Hepatocyte (in vitro differentiated cells): ENCODE results near the gene PCSK6. TPM values are rescaled to one million over a fixed set of nuclear protein-coding genes. Genes with fewer than 3 reads are reported as not detected.

Experiments
- DNase-seq: peaks from one replicate; pipeline ENCODE4 v3.0.0-alpha.2; 2016; ENCODE audit warnings: low spot score
- H2AFZ ChIP-seq: fragments of 200-600 bp; sonication (generic); 2 replicates; pipeline ENCODE4 v1.6.0; 2016; ENCODE audit warnings: antibody characterized with exemption, mild to moderate bottlenecking
- H3K27ac ChIP-seq: fragments of 200-600 bp; sonication (generic); 2 replicates; pipeline ENCODE4 v1.5.1; 2016; ENCODE audit warnings: mild to moderate bottlenecking
- H3K27me3 ChIP-seq: fragments of 200-600 bp; sonication (generic); 2 replicates; pipeline ENCODE4 v1.6.1; 2016
- H3K36me3 ChIP-seq: fragments of 200-600 bp; sonication (generic); replicated peaks from 2 replicates; pipeline ENCODE4 v1.5.1; 2016; ENCODE audit warnings: low read depth; ENCODE audit not compliant: insufficient read depth
- H3K4me1 ChIP-seq: fragments of 200-600 bp; sonication (generic); 2 replicates; pipeline ENCODE4 v1.5.1; 2016; ENCODE audit warnings: mild to moderate bottlenecking, moderate library complexity; ENCODE audit not compliant: insufficient read depth
- H3K4me2 ChIP-seq: fragments of 200-600 bp; sonication (generic); 2 replicates; pipeline ENCODE4 v1.6.0; 2016
- H3K4me3 ChIP-seq: fragments of 200-600 bp; sonication (generic); 2 replicates; pipeline ENCODE4 v1.5.1; 2016; ENCODE audit warnings: mild to moderate bottlenecking
- H3K79me2 ChIP-seq: fragments of 200-600 bp; sonication (generic); 2 replicates; pipeline ENCODE4 v1.6.0; 2017; ENCODE audit warnings: mild to moderate bottlenecking
- H3K9me2 ChIP-seq: fragments of 200-600 bp; sonication (generic); replicated peaks from 2 replicates; pipeline ENCODE4 v1.6.0; 2017; ENCODE audit warnings: mild to moderate bottlenecking; ENCODE audit not compliant: insufficient read depth
- H3K9me3 ChIP-seq: fragments of 200-600 bp; sonication (generic); 2 replicates; pipeline ENCODE4 v1.5.1; 2016; ENCODE audit warnings: low read depth, mild to moderate bottlenecking
- H4K20me1 ChIP-seq: fragments of 200-600 bp; sonication (generic); 2 replicates; pipeline ENCODE4 v1.6.0; 2016; ENCODE audit warnings: mild to moderate bottlenecking; ENCODE audit not compliant: insufficient read depth, poor library complexity, severe bottlenecking
- EZH2 ChIP-seq: fragments of 200-600 bp; sonication (generic); IDR thresholded peaks from 2 replicates; pipeline ENCODE4 v1.6.1; 2016; ENCODE audit warnings: antibody characterized with exemption, mild to moderate bottlenecking, borderline replicate concordance
- EZH2phosphoT487 ChIP-seq: fragments of 200-600 bp; sonication (generic); IDR thresholded peaks from one replicate; pipeline ENCODE4 v1.6.1; 2018; ENCODE audit warnings: antibody characterized with exemption, mild to moderate bottlenecking, low read depth, moderate library complexity; ENCODE audit not compliant: unreplicated experiment, severe bottlenecking
- WGBS: methylation state at CpG from one replicate; pipeline ENCODE4 v1.1.6; 2016; ENCODE audit warnings: low lambda C conversion rate; ENCODE audit errors: missing lambda C conversion rate; 5-methylcytosine and 5-hydroxymethylcytosine counted together
- polyA plus RNA-seq: library from polyadenylated mRNA; unstranded; fragments of >200 nt; fragmentation: Nextera tagmentation; extraction: Ambion mirVana; gene quantifications from 2 replicates; pipeline ENCODE4 v1.2.1, GENCODE V29; 2016
- total RNA-seq: library from RNA; depleted of rRNA; stranded (reverse); fragments of >200 nt; gene quantifications from 2 replicates; pipeline ENCODE4 v1.2.3, GENCODE V29; 2014
- TF ChIP-seq, protein P1 (sequence below): fragments of 200-600 bp; sonication (generic); IDR thresholded peaks from 2 replicates; pipeline ENCODE4 v1.5.1; 2016; ENCODE audit warnings: antibody characterized with exemption, mild to moderate bottlenecking; ENCODE audit not compliant: poor library complexity

Gene PCSK6
- total and polyA plus RNA-seq, 2 experiments from 2014 or later = 31.7 to 40.5 TPM

DNA sequence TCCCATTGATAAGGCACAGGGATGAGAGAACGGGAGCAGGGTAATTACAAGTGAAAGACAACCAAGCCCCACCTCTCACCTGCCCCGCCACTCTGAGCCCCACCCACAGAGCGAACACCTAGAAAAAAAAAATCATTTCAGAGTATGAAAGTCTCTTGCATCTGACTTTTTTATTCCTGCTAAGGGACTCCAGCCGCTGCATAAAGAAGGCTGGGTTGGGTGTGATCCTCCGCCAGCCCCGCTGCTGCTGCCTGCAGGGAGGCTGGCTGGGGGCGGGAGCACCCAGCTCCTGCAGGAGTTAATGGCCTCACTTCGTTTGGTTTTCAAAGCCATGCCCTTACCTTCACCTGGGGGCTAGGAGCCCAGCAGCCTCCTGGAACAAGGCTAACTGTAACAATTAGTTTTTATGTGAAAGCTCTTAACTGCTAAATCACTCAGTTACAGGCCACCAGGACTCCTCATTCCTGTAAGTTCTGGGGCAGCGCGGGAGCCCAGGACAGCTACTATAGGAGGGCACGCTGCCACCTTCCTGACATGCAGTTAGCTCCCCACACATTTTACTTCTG lies 116.5 kb downstream of the PCSK6 start:
- Histone ChIP-seq H3K27me3 (no peaks in the 10 kb centered on the region), H3K4me2 (peak overlapping the region; percentile 44), H2AFZ (no peak overlapping the region), H3K4me3 (no peak overlapping the region), H3K27ac (no peak overlapping the region), H3K36me3 (no peaks in the 10 kb centered on the region), H3K79me2 (no peaks in the 10 kb centered on the region), H3K9me3 (no peaks in the 10 kb centered on the region), H3K4me1 (peaks cover 11% of the 10 kb centered on the region), H3K9me2 (no peaks in the 10 kb centered on the region), H4K20me1 (no peaks in the 10 kb centered on the region)
- TF ChIP-seq EZH2 = no peak
- TF ChIP-seq, protein P1, sequence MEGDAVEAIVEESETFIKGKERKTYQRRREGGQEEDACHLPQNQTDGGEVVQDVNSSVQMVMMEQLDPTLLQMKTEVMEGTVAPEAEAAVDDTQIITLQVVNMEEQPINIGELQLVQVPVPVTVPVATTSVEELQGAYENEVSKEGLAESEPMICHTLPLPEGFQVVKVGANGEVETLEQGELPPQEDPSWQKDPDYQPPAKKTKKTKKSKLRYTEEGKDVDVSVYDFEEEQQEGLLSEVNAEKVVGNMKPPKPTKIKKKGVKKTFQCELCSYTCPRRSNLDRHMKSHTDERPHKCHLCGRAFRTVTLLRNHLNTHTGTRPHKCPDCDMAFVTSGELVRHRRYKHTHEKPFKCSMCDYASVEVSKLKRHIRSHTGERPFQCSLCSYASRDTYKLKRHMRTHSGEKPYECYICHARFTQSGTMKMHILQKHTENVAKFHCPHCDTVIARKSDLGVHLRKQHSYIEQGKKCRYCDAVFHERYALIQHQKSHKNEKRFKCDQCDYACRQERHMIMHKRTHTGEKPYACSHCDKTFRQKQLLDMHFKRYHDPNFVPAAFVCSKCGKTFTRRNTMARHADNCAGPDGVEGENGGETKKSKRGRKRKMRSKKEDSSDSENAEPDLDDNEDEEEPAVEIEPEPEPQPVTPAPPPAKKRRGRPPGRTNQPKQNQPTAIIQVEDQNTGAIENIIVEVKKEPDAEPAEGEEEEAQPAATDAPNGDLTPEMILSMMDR = no peak
- TF ChIP-seq EZH2phosphoT487 = no peak
- no peak for DNase-seq
- WGBS = 42% methylated on average over 11 of the region's 11 CpGs

DNA sequence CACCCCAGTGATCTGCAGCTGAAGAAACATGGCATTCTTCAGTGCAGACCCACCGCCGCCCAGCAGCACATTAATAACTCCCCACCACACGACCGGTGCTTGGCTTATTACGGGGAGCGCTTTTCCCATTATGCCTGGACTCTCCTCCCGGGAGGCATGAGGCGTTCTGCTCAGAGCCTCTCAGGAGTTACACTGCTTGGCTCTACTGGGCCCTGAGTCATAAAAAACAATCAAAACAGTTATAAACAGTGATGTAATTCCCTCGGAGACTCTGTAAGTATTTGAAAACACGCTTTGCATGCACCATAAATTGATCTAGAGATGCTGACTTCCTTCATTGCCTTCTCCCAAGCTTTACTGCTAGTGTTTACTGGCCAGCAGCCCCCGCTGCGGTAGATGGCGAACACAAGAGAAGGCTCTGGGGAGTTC lies 117.3 kb downstream of the PCSK6 start:
- Histone ChIP-seq H3K4me3 (no peak overlapping the region), H4K20me1 (no peaks in the 10 kb centered on the region), H3K4me1 (peaks cover 11% of the 10 kb centered on the region), H3K9me3 (no peaks in the 10 kb centered on the region), H3K36me3 (no peaks in the 10 kb centered on the region), H3K27ac (no peak overlapping the region), H3K79me2 (no peaks in the 10 kb centered on the region), H3K4me2 (peak overlapping the region; percentile 44), H2AFZ (no peak overlapping the region), H3K9me2 (no peaks in the 10 kb centered on the region), H3K27me3 (no peaks in the 10 kb centered on the region)
- DNase-seq = peak; percentile 35
- 49% methylated on average over 13 of the region's 13 CpGs for WGBS
- TF ChIP-seq EZH2phosphoT487 = no peak
- TF ChIP-seq, protein P1 = no peak
- no peak for TF ChIP-seq EZH2

DNA sequence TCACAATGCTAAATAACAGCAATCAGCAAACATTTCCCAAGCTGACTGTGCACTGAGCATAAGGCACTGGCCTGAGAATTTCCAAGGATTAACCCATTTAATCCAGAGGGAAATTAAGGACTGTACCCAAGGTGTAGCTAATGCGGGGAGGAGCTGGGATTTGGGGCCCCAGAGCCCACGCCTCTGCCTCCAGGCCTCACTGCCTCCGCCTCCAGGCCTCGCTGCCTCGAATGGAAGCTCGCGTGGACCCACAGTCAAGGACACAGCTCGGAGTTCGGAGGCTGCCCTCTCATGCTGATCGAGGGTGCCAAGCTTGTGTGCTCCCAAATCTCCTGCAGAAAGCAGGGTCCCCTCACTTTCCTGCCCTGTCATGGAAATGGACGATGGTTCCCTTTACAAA lies 118.0 kb downstream of the PCSK6 start:
- WGBS = 96% methylated on average over 11 of the region's 11 CpGs
- Histone ChIP-seq H3K9me3 (no peaks in the 10 kb centered on the region), H3K4me3 (no peak overlapping the region), H3K79me2 (no peaks in the 10 kb centered on the region), H3K4me2 (no peak overlapping the region), H3K27me3 (no peaks in the 10 kb centered on the region), H3K4me1 (peaks cover 11% of the 10 kb centered on the region), H2AFZ (no peak overlapping the region), H4K20me1 (no peaks in the 10 kb centered on the region), H3K27ac (no peak overlapping the region), H3K36me3 (no peaks in the 10 kb centered on the region), H3K9me2 (no peaks in the 10 kb centered on the region)
- no peak for DNase-seq
- TF ChIP-seq, protein P1 = no peak
- TF ChIP-seq EZH2phosphoT487 = no peak
- TF ChIP-seq EZH2 = no peak
